ENCODE measurements around the gene PIEZO1.

PIEZO1 gene

DNA sequence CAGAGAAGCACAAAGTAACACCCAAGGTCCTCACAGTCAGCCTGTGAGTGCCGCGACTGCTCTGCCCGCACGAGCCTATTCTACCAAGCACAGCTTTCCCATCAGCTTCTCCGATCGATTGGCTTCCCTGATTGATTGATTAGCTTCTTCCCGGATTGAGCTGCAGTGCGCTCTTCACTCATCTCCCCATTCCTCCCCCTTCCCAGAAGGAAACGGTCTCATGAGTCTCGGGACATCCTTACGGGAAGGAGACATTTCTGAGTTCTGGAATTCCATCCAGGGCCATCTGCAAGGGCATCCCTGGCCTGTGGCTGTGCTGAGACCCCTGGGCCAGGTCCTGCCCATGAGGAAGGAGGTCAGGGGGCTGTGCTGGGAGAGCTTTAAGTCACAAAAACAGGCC lies 18.0 kb downstream of the PIEZO1 start:
- DNase-seq (ENCODE audit: low spot score) = no peak

GRCh38 chr16:88764913-88765349 lies 20.1 kb downstream of the PIEZO1 start:
- DNase-seq (ENCODE audit: low spot score) = peak; percentile 97

- DNase-seq (ENCODE audit: low spot score) = no peak
Measured at GRCh38 chr16:88764080-88764479, 20.9 kb downstream of the PIEZO1 start.

- DNase-seq (ENCODE audit: low spot score) = peak; percentile 78
Measured at GRCh38 chr16:88763502-88764053, 21.4 kb downstream of the PIEZO1 start.

- DNase-seq (ENCODE audit: low spot score) = no peak
Measured at GRCh38 chr16:88762941-88763340, 22.1 kb downstream of the PIEZO1 start.

DNA sequence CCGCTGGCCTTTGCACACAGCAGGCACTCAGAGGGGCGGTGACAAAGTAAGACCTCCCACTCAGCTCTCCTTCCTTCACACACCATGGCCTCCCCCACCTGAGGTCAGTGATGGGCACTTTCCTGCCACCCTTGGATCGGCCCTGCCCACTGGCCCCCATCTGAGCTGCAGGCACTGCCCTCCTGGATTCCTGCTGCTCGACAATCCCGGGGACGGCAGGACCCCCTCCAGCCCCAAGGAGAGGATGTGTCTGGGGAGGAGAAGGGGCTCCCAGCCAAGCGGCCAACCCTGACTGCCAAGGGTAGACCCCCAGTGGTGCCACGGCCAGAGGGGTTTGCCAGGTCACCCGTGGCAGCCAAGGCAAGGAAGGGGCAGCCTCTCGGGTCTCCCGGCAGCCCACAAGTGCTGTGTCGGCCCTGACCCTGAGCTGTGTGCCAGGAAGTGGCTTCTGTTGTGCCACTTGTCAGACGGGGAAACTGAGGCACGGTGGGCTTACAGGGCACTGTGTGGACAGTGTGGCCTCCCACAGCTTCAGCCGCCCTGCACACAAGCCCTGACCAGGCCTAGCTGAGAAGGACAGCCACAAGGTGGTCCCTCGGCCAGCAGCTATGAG lies 22.7 kb downstream of the PIEZO1 start:
- no peak for DNase-seq (ENCODE audit: low spot score)

- no peak for DNase-seq (ENCODE audit: low spot score)
Measured at GRCh38 chr16:88761830-88762229, 23.2 kb downstream of the PIEZO1 start.

DNA sequence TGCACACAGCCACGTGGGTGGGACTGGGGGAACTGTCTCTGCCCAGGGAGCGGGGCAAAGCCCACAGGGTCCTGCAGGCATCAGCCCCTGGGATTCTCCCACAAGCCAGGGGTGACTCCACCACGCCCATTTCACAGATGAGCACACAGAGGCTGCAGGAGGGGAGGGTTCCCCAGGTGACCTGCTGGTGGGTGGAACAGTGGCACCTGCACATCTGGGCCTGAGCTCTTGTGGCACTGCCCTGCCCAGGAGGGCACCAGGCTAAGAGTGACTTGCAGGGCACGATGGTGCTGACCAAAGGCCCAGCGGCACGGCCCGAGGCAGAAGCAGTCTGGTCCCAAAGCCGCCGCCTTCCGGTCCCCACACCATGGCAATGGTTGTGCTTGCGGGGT lies 23.9 kb downstream of the PIEZO1 start:
- DNase-seq (ENCODE audit: low spot score) = no peak

DNA sequence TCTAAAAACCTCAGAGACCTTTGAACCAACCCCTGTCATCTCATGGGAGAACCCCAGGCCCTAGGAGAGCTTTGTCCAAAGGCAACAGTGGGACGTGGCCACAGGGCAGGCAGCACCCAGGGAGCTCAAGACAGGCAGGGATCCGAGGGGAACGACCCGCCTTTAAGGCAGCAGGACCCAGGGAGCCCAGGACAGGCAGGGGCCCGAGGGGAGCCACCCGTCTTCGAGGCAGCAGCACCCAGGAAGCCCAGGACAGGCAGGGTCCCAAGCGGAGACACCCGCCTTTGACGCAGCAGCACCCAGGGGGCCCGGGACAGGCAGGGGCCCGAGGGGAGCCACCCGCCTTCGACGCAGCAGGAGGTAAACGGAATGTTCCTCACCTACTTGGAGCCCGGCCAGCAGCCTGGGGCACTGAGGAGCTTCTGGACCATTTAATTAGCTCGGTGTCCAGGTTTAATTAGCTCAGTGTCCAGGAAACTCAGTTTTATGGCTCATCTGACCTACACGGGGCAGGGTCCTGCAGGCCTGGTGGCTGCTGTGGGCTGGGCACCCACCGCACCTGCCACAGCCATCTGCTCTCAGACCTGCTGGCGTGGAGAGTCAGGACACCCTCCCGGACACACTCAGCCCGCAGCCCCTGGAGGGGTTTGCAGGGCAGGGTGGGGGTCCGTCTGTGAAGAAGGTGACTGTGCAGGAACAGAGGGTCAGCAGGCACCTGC lies 24.4 kb downstream of the PIEZO1 start:
- DNase-seq (ENCODE audit: low spot score) = peak; percentile 48

DNA sequence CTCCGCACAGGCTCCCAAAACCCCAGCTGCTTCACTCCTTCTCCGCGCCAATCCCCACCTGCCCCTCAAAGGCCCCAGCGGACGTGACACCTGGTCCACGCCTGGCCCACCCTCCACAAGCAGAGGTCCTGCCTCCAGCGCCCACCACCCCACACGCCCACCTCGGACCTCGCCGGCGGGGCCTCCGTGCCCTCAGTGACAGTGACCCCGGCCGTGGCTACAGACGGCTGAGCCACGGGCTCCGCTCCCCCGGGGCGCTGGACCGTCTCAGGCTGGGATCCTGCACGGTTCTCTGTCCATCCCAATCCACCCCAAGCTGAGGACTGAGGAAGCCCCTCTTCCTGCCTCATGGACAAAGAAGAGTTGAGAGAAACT lies 25.1 kb downstream of the PIEZO1 start:
- DNase-seq (ENCODE audit: low spot score) = no peak

GRCh38 chr16:88759245-88759975 lies 25.6 kb downstream of the PIEZO1 start:
- DNase-seq (ENCODE audit: low spot score) = no peak

- DNase-seq (ENCODE audit: low spot score) = no peak
Measured at GRCh38 chr16:88758944-88759244, 26.1 kb downstream of the PIEZO1 start.

DNA sequence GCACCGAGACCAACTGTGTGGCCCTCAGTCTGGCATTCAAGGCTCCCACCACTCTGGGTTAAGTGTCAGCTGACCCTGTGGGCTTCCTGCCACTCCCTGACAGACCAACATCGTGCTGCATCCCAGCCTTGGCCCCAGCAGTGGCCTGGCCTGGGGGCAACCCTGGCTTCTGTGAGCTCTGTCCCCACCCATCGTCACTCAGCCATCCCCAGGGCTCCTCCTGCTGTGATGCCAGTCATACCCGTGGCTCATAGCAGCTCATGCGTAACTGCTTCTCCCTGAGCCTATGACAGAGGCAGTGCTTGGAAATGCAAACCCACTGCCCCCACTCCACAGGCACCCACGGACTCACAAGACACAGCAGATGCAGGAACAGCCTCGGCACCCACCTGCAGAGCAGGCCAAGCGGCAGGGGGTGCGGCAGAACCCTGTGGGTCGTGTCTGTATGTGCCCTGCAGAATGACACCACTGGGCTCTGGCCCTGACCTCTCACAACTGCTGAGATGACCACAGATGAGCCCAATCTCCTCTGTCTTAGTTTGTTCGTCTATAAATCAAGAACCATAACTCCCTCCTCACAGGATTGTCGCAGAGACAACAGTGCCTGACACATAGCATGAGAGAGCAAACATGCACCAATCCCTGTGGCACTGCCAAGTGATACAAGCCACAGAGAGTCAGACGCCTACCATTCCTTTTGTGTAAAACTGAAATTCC lies 26.6 kb downstream of the PIEZO1 start:
- DNase-seq (ENCODE audit: low spot score) = peak; percentile 80

DNA sequence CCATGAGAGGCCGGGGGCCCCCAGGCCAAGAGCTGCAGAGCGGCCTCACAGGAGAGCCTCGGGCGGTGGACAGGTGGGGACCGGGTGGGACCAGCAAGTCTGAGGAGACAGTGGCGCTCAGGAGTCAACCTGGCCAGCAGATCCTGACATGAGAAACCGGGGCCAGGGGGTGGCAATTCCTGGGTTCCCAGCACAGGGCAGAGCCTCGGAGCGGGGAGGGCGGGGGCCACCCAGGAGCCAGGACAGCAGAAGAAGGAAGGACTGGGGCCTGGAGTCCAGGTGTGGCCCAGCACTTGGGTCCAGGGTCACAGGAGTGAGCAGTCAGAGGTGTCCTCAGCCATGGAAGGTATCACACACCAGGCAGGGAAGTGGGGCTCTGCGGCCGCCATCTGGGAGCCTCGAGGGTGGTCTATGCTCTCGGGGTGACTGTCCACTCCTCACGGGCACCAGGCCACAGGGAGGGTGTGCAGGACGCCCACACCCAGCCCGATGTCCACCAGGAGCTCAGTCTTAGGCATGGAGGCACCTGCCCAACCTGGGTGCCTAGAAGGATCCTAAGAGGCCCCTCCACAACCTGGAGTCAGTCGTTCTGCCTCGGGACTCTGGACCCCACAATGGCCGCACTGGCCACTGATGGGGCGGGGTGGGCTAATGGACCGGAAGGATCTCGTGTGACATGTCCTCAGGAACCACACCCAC lies 29.1 kb downstream of the PIEZO1 start:
- no peak for DNase-seq (ENCODE audit: low spot score)

DNA sequence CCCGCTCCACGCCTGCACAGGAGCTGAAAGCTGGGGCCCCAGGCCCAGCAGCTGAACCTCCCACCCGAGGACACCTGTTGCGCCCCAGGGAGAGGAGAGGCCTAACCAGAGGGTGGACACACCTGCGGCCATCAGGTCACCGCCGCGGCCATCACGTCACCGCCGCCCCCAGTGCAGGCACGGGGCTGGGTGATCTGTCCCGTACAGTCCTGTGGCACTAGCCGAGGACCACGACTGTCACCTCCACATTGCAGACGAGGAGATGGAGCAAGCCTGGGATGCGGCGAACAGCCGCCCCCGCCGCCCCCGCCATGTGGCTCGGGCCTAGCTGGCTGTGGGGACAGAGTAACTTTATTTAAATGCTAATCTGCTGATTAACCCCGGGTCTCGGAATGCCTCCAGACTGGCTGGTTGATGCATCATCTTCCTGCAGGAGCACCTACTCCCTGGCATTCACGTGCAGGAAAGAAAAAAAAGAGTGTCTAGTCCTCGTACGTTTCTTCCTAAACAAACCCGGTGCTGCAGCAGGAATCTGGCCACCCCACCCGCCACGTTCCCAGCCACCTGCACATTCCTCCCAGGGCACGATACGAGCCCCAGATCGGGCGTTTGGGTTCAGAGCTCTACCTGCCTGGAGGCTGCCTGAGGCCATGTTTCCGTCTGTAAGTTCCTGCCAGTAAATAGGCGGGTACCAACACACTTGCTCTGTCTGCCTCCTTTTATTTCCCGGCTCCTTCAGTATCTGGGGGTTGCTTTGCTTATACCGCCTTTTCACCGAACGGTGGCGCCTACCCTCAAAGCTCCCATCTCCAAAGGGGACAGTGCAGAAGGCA lies 29.9 kb downstream of the PIEZO1 start:
- peak; percentile 61 for DNase-seq (ENCODE audit: low spot score)

GRCh38 chr16:88754109-88754911 lies 30.7 kb downstream of the PIEZO1 start:
- no peak for DNase-seq (ENCODE audit: low spot score)

DNA sequence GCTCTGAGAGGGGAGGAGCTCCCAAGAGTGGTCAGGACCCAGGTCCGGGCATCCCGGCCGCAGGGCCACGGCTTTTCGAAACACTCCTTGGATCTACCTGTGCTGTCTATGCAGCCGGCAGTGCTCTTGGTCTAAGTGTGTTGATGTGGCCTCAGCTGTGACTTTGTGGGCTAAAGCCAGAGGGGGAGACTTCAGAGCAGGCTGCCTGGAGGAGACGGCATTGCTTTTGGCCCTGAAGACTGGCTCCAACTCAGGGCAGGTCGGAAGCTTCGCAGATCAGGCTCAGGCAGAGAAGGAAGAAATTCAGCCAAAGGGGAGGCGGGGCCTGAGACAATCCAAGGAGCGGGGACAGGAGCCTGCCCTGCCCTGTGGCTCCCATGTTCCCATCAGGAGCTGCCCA lies 31.4 kb downstream of the PIEZO1 start:
- DNase-seq (ENCODE audit: low spot score) = no peak

- no peak for DNase-seq (ENCODE audit: low spot score)
Measured at GRCh38 chr16:88753191-88753590, 31.8 kb downstream of the PIEZO1 start.

DNA sequence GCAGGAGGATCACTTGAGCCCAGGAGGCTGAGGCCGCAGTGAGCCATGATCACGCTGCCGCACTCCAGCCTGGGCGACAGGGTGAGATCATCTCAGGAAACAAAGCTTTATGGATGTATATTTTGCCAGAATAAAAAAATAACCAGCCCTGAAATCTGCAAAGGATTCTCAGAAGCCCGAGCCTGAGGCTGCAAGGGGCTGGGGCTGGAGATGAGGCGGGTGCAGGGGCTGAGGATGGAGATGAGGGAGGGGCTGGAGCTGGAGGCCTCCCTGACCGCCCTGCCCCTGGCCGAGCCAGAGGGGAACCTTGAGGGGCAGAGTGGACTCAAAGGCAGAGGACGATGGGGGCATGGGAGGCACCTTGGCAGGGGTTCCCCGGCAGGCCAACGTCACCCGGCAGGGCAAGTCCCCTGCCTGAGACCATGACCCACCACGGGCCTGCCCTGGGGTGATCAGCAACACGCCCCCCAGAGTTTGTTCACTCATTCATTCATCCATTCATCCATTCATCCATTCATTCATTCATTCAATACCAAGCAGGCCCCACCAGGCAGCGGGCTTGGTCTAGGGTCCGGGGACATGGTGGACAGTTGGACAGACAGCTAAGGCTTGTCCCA lies 32.5 kb downstream of the PIEZO1 start:
- DNase-seq (ENCODE audit: low spot score) = no peak

DNA sequence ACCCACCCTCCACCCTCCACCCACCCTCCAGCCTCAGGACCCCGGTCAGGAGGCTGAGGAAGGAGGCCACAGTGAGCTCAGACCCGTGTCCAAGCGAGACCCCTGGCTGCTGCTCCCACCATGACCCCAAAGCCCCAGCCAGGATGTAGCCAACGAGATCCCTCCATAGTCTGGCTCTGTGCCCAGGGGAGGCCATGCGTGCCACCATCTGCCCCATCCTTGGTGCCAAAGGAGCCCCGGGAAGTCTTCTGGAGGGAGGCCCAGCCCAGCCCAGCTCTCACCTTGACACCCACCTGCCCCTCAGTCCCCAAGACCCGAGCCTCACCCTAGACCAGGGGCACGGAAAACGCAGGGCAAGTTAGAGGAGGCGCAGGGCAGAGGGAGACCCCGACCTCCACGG lies 34.2 kb downstream of the PIEZO1 start:
- DNase-seq (ENCODE audit: low spot score) = no peak
